Transverse colon (tissue), 3 donors: ENCODE data around the gene CDK5RAP1.

Experiments
- EP300 ChIP-seq: sonication (generic); formaldehyde crosslinking; IDR thresholded peaks from one replicate; pipeline ENCODE4 v1.6.1; 2017; ENCODE audit warnings: antibody characterized with exemption, low read depth
- TF ChIP-seq, protein P1 (sequence below), 5 experiments: fragments of 200-600 bp in 3 of 5; fragments of 450-650 bp in 2 of 5; sonication (generic) in 3 of 5; IDR thresholded peaks; 1 replicate in 2 of 5; 2 replicates in 3 of 5; pipeline ENCODE4 v1.5.1; 2016 to 2017; ENCODE audit warnings: antibody characterized with exemption in 5 of 5, inconsistent platforms in 3 of 5, mild to moderate bottlenecking in 2 of 5, moderate library complexity in 1 of 5

DNA sequence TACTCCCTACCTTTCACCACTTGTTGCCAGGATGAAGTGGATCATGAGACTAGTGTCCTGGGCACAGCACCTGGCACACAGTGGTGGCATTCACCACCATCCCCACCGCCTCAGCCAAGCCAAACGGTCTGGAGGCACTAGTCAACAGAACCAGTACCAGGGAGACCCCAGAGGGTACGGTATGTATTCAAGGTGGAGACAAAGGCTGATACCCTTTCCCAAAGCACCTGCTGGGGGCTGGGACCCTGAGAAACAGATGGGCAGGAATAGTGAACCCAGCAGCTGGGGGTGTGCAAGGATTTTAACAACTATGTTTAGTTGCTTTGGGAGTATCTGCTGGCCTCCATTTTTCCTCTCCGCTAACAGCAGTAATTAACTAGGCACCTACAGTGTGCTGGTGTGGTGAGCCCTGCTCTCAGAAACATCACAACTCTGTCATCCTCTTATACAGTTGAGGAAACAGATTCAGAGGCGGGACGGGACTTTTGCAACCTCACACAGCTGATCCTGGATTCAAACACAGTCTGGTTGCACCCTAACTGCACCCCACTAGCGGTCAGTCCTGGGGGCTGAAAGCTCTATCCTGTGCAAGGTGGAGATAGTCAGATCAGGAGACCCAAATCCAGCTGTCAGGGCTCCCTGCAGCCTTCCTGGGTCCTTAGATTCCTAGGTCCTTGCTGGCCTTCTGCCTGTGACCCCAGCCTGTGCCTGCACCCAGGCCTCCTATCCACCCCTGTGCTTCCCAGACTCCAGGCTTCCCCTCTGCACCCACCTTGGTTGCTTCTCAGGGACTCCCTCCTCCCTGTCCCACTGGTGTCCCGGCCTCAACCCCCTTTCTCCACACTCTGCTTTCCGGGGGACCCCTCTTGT is 41.1 kb upstream of the CDK5RAP1 start:
- TF ChIP-seq, protein P1, sequence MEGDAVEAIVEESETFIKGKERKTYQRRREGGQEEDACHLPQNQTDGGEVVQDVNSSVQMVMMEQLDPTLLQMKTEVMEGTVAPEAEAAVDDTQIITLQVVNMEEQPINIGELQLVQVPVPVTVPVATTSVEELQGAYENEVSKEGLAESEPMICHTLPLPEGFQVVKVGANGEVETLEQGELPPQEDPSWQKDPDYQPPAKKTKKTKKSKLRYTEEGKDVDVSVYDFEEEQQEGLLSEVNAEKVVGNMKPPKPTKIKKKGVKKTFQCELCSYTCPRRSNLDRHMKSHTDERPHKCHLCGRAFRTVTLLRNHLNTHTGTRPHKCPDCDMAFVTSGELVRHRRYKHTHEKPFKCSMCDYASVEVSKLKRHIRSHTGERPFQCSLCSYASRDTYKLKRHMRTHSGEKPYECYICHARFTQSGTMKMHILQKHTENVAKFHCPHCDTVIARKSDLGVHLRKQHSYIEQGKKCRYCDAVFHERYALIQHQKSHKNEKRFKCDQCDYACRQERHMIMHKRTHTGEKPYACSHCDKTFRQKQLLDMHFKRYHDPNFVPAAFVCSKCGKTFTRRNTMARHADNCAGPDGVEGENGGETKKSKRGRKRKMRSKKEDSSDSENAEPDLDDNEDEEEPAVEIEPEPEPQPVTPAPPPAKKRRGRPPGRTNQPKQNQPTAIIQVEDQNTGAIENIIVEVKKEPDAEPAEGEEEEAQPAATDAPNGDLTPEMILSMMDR (IDR thresholded peaks at IDR 0.05), result no peak
- TF ChIP-seq EP300, result no peak
